Left cardiac atrium (tissue), 4 donors: Measurements from ENCODE around the gene C8G. TPM values are rescaled to one million over a fixed set of nuclear protein-coding genes. Genes with fewer than 3 reads are reported as not detected.
A peak's percentile ranks its signal among the peaks of the same experiment; 100 is the strongest.

Experiments
- ATAC-seq, 2 donors: fragments of 200-7000 bp; cut with Tn5 transposase; one replicate each; pipeline ENCODE4 v1.9.1; 2020; ENCODE audit warnings: mild to moderate bottlenecking in 2 of 2, moderate library complexity in 2 of 2
- DNase-seq: peaks from one replicate; pipeline ENCODE4 v3.0.0-alpha.2; 2020
- intact Hi-C, 2 donors: fragments of 100-400 bp; cut with DNase I; formaldehyde crosslinking; loops; one replicate each; pipeline versions ENCODE4 v1.14.1 to v1.15.1; 2022 to 2023
- total RNA-seq, 2 donors: library from RNA; stranded (reverse); fragmentation: NEBNext Ultra II Directional; extraction: Animal tissue kit (Norgen Biotek cat#: 25700); gene quantifications; one replicate each; pipeline ENCODE4 v1.2.1, GENCODE V29; 2021
- donor health status: DM: no; HTN: yes; CAD: no.
- donor health status: DM: no; HTN: yes; CAD: no; lungs with severe emphysema.
- donor health status: DM: yes; HTN: yes; CAD: no.
- donor health status: Dilated cardiomyopathy.

The C8G gene
- total RNA-seq, 2 donors from 2014 or later: 0.88 to 3.5 TPM

DNA sequence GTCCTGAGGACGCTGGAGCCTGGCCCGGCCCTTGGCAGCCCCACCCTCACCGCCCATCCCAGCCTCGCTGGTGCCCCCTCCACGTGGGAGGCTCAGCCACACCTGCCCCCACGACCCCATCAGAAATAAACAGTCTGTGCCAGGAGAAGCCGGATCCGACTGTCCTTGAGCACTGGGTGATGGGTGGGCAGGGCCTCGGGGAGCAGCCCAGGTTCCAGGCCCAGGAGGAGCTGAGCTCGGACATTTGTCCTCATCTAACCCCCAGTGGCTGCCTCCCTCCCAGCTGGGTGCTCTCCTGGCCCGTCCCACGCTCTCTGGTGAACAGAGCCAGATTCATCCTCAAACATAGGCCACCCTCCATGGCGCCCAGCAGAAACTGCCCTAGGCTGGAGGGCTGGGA, 27.7 kb downstream of the C8G start:
- no peak for ATAC-seq
- no peak for DNase-seq

DNA sequence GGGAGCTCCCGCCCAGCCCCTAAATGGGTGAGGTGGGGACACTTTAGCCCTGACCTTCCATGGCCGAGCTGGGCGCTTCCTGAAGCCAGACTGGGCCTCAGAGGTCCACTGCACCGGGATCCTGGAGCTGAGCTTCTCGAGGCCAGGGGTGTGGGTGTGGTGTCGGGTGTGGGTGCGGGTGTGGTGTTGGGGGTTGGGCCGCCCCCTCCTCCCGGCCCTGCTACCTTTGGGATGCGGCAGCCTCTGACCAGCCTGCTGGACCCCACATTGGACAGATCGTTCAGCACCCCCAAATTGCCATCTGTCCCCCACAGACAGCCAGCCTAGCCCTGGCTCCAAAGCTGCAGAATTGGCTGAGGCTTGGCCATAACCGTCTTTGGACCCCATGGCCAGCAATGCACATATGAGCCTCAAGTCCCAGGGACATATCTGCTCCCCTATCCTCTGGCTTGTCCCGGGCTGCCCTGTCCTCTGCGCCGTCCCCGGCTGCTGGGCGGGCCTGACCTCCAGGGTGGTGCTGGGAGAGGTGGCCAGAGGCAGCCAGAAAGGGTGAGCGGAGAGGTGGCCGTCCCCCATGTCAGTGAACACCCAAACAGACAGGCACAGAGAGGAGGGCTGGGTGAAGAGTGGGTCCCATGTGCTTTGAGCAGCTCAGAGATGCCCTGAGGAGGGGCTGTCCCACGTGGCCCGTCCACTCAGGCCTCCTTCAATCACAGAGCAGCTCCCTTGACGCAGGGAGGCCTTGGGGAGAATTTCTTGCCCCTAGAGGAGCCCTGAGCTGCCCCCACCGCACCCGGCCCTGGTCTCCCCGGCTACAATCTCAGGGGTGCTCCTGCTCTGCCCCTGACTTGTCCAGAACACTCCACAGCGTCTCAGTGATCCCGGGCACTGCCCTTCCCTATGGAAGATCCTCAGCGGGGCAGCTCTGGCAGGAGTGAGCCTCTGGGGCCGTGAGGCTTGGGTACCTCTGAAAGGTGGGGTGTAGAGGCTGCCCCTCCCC, 28.9 kb downstream of the C8G start:
- ATAC-seq (no peak), DNase-seq (no peak)
- intact Hi-C loops: no loop called here

More for the DNA sequence above, 27.7 kb downstream of the C8G start:
- intact Hi-C loops: no loop called here

DNA sequence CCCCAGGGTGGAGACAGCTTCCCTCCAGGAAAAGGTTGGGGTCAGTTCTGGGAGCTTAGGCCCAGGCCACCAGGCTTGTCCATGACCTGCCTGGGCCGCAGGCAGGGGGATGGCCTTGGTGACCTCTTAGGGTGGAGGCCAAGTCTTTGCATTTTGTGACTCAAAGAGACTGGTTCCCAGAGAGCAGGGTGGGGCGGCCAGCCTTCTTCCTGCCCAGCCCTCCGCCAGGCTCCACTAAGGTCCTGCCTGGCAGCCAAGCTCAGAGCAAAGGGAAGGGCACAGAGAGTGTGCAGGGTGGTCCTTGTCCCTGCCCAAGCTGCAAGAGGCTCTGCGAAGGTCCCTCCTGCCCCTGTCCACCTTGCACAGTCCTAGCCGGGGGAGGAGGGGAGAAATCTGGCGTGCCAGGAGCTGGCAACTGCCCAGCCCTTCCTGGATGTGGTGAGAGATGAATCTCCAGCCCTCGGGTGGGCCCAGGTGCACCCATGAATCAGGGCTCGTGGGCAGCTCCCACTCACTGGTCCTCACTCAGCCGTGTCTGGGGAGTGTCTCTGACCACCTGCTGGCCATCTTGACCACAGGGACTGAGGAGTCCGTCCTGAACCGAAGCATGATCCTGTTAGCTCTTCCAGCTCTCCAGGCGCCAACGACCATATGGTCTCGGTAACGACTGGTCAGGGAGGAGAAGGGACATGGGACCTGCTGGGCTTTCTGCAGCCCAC, 29.9 kb downstream of the C8G start:
- ATAC-seq (peak in 1 of 2 donors; percentile 4), DNase-seq (peak; percentile 71)
- intact Hi-C loops: no loop called here

DNA sequence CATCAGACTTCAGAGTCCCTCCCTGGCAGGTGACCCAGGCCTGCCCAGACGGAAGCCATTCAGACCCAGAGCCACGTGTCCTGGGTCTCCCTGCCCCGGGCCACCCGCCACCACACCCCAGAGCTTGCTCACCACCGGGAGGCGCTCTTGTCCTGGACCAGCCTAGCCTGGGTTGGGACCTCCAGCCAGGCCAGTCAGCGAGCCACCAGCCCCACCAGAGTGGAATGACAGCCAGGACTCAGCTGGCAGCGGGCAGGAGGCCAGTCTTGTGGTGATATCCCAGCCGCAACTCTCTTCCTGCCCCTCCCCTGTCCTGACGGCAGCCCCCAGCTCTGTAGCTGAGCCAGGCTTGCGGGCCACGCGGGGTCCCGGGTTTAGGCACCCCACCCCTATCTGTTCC, 30.6 kb downstream of the C8G start:
- ATAC-seq: peak in 1 of 2 donors; percentile 9
- intact Hi-C loops: no loop called here

DNA sequence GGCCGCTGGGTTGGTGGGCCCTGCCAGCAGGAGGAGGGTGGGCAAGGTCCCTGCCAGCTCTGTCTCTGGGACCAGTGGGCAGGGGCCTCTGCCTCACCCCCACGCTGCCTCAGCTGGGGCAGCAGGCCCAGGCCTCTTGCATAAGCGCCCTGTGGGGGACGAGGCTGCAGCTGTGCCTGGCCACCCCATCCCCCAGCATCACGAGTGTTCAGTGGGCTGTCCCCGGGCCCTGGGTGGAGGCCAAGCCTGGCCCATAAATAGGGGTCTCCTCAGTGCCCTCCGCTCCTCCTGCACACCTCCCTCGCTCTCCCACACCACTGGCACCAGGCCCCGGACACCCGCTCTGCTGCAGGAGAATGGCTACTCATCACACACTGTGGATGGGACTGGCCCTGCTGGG, 32.2 kb downstream of the C8G start, which contains the start of gene PTGDS:
PTGDS (plus strand) TSS at position 282 of the 400 bp plus-strand sequence; CDS start at position 357, 75 bp downstream.
- intact Hi-C loops: no loop called here
- ATAC-seq: peak; percentile 19 to 62
- peak; percentile 76 for DNase-seq

More for the DNA sequence above, 30.6 kb downstream of the C8G start:
- DNase-seq: peak; percentile 77

DNA sequence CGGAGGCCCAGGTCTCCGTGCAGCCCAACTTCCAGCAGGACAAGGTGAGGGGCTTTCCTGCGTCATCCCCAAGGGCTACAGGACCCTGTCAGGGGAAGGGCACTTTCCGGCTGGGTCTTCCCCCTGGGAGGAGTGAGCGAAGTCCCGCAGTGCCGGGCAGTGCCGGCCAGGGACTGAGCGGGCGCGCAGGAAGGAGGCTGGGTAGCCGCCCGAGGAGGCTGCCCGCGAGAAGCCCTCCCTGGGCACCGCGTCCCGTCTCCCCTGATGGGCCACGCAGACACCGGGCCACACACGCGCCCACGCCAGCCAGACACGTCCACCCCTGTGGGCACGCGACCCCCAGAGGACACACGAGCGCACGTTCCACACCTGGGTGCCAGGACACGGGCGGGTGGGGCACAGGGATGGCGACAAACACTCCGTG, 32.6 kb downstream of the C8G start:
- intact Hi-C loops: no loop called here
- no peak for DNase-seq
- ATAC-seq: peak in 1 of 2 donors; percentile 0

DNA sequence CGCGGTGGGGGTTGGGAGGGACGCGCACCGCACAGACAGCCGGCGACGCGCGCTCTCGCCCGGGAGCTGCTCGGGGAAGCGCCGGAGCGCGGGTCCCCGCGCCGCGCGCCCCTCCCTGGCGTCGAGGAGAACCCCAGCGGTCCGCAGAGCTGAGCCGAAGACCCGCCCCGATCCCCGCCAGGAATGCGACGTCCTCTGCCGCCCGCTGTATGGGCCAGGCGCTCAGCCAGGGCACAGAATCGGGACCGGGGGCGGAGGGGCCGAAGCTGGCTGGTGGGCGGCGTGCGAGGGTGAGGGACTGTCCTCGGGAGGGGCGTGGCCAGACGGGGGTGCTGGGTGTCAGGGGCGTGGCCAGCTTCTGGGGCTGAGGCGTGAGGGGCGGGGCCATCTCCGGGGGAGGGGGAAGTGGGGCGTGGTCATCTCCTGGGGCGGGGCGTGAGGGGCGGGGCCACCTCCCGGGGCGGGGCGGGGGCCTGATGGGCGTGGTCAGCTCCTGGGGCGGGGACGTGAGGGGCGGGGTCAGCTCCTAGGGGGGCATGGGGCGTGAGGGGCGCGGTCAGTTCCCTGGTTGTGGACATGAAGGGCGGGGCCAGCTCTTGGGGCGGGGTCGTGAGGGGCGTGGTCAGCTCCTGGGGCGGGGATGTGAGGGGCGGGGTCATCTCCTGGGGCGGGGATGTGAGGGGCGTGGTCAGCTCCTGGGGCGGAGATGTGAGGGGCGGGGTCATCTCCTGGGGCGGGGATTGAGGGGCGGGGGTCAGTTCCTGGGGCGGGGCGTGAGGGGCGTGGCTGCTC, 33.2 kb downstream of the C8G start:
- peak; percentile 55 to 67 for ATAC-seq
- peak; percentile 86 for DNase-seq
- intact Hi-C loops: no loop called here

DNA sequence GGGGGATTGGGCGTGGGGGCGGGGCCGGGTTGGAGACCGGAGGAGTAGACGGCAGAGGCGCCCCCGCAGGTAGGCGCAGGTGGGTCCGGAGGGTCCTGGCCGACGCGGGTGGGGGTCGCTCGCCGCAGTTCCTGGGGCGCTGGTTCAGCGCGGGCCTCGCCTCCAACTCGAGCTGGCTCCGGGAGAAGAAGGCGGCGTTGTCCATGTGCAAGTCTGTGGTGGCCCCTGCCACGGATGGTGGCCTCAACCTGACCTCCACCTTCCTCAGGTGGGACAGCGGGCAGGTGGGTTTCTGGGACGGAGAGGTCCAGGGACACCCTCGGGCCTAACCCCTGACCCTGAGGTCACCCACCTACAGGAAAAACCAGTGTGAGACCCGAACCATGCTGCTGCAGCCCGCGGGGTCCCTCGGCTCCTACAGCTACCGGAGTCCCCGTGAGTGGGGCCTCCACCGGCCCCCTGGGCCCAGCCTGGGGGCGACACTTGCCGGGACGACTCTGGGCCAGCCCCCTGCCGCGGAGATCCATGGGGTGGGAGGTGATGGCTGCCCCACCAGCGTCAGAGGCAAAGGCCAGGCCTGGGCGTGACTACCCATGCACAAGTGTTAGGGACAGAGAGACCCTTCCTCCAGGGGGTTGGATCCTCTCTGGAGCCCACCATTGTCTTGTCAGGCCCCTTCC, 34.0 kb downstream of the C8G start:
- no peak for DNase-seq
- no peak for ATAC-seq
- intact Hi-C loops: no loop called here

DNA sequence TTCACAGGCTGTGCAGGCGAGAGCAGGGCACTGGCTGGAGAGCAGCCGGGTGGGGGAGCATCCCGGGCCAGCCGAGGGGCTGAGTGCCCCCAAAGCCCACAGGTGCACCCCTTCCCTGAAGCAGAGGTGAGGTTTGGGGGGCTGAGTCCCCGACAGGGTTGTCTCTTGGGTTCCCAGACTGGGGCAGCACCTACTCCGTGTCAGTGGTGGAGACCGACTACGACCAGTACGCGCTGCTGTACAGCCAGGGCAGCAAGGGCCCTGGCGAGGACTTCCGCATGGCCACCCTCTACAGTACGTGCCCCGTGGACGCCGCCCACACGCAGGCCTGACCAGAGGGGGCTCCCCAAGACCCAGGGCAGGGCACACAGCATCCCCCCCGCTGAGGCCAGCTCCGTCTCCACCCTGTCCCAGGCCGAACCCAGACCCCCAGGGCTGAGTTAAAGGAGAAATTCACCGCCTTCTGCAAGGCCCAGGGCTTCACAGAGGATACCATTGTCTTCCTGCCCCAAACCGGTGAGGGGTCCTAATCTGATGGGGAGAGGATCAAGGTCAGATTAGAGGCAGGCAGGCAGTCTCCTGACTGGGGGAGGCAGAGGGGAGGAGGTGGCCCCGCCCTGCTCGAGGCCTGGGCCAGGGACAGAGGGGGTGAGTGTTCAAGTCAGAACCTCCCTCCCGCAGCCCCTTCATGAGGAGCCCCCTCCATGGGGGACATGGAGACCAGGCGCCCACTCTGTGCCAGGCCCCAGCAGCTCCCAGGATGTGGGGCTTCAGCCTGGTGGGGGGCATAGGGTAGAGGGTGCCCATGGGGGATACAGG, 34.9 kb downstream of the C8G start:
- intact Hi-C loops: no loop called here
- no peak for ATAC-seq
- DNase-seq: no peak

DNA sequence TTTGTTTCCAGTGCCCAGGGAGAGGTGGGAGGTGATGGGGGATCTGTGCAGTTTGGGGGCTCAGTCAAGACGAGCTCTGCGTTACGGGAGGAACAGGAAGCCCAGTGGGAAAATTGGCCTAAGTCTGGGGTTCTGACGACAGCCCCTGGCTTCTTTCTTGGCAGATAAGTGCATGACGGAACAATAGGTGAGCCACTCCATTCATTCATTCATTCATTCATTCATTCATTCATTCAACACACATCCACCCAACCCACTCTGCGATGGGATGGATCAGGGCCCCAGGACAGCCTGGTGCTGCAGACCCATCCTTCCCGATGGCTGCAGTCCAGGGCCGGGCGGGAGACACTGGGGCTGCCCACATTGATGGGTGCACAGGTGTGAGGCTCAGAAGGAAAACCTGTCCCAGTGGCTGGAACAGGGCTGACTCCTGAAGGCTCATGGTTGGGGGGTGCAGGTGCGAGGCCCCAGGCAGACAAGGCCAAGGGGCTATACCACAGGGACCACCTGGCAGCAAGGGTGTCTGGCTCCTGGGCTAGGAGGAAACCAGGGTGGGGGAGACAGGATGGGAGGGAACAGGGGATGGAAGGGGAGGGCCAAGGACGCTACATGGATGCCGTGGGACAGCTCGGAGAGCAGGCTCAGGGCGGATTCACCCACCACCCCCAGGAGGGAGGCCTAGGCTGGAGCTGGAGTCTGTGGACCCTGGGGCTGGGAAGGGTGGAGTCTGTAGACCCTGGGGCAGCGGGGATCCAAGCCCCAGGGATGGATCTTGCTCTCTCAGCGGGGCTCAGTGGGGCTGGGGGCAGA, 35.8 kb downstream of the C8G start:
- DNase-seq: peak; percentile 25
- intact Hi-C loops: no loop called here

DNA sequence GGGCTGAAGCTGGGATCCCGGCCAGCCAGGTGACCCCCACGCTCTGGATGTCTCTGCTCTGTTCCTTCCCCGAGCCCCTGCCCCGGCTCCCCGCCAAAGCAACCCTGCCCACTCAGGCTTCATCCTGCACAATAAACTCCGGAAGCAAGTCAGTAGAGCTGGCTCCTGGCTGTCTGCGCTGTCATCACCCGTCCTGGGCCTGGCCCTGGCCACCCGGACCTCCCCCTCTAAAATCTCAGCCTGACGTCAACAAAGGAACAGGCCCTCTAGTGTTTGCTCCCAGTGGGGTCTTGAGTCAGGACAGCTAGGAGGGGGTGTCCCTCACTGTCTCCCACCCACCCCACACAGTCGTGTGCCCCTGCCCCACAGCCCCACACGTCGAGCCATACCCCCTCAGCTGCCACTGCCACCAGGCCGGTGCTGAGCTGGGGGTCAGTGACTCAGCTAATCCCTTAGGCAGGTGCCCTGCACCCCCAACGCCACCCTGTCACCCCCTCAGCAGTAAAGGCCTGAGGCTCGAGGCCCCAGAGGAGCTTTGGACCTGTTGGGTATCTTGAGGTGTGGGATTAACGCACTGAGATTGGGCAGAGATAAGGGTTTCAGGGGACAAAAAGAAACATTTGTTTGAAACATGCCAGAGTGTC, 36.7 kb downstream of the C8G start:
- intact Hi-C loops: no loop called here
- ATAC-seq (peak; percentile 2 to 3), DNase-seq (peak; percentile 79)

More for the DNA sequence above, 35.8 kb downstream of the C8G start:
- ATAC-seq: no peak

DNA sequence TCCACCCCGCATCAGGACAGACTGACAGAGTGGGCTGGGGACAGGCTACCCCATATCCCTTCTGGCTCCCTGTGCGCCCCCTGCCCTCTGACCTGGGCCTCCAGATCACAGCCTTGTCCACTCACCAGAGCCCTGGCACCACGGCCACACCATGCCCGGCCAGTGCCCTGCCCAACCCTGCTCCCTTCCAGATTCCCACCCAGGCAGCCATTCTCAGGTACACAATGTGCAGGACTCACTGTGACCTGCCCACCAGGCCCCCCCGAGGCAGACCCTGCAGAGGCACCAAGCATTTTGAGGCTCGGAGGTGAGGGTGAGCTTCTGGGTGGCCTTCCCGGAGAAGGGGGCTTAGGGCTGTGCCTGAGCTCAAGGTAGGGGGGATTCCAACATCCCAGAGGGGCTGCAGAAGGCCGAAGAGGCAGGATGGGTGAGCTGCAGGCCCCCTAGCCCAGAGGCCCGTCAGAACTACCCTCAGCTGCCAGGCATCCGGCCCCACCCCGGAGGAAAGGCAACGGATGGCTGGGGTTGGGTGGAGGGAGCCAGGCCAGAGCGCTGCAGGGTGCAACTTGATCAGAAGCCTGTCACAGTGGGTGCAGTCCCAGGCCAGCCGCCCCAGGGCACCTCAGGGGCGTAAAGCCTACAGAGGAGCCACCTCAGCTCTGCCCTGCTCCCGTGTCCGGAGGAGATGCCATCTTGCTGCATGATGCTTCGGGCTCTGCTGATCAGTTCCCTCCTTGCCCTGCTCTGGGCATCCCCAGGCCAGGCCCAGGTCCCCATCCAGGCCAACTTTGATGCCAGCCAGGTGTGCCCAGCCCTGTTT, 37.4 kb downstream of the C8G start, which contains the start of gene LCNL1:
LCNL1 (plus strand) TSS at position 762 of the 820 bp plus-strand sequence. CDS start 594 bp downstream, outside the sequence.
- ATAC-seq (no peak), DNase-seq (no peak)
- intact Hi-C loops: no loop called here

DNA sequence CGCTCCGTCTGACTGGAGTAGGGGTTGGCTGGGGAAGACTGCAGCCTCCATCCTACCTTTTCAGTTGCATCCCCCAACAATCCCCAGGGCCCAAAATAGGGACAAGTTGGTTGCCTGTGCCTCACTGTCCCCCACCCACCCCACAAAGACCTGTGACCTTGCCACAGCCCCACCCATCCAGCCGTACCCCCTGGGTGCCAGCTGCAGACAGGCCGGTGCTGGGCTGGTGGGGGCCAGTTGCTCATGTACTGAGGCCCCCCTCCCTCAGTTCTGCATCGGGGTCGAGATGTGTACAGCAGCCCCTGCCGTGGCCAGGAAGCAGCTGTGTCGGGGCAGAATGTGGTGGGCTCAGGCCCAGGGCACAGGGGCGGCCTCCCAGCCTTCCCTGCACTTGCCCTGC, 38.1 kb downstream of the C8G start:
- intact Hi-C loops: no loop called here
- DNase-seq: no peak
- no peak for ATAC-seq

DNA sequence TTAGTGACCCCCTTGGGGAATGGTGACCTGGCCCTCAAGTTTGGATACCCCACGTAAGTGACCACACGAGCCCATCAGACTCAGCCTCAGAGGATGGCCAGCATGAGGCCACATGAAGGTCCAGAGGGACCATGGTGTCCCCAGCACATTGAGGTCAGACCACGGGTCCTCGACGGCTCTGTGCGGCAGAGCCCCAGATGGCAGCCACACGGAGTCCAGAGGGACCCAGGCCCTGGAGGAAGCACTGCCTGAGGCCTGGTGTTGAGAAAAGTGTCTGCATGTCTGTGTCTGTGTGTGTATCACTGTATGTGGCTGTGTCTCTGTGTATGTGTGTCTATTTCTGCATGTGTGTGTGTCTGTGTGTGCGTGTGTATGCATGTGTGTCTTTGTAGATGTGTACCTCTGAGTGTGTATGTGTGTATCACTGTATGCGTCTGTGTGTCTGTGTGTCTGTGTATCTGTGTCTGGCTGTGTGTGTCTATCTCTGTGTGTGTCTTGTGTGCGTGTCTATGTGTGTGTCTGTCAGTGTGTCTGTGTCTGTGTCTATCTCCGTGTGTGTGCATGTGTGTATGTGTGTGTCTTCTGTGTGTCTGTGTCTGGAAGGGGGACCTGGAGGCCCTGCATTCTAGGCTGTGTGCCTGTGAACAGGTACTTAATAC, 38.7 kb downstream of the C8G start:
- intact Hi-C loops: no loop called here
- ATAC-seq (no peak), DNase-seq (no peak)

DNA sequence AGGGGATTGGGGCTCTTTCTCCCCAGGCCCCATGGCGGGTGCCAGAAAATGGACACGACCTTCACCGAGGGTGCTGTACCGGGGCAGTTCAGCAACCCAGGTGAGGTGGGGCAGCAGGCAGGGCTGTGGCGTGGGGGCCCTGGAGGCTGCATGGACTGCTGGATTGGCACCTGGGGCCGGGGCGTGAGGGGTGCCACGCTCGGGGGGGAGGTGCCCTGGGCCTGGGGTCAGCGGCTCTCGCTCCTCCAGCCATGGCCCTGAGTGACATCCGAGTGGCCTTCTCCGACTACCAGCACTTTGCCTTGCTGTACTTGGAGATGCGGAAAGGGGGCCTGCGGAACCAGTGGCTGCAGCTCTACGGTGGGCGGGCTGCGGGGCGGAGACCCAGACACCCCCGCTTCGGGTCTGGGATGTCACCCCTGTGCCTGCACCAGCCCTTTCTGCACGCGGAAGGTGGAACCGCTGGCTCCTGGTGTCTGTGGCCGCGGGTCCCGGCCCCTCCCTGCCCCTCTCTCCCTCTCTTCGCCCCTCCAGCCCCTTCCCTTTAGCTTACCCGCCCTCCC, 39.5 kb downstream of the C8G start:
- ATAC-seq (no peak), DNase-seq (no peak)
- intact Hi-C loops: no loop called here
